Measurements from ENCODE around the gene GIPC3.

DNA sequence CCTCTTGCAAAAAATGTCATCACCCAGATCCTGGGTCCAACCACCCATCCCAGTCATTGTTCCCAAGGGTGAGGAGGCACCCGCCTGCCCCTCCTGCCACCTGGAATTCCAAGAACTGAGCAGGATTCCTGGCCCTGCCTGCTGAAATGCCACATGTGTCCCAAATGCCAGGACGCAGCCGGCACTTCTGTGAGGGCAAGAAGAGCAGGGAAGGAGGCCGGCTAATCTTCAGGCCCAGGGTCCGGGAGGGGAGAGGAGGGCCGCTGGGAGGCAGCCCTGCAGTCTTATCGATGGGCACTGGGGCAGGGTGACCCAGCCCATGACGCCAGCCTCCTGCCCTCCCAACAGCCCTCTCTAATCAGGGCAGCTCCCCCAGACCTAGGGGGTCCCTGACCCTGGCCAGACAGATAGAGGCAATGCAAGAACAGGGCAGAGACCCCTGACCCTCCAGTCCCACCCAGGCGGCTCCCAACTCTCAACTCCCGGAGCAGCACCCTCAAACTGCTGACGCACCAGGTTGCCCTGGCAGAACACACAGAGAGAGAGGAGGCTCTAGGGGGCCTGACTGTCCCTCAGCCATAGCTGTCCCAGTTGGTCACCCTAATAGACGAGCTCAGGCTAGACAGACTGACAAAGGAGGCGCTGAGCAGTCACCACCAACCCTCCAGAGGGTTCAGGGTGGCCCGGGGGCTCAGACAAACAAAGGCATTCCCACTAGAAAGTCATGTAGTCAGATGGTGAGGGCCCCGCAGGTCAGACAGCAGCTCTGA is 29.4 kb upstream of the GIPC3 start:
- TF ChIP-seq, protein P1, sequence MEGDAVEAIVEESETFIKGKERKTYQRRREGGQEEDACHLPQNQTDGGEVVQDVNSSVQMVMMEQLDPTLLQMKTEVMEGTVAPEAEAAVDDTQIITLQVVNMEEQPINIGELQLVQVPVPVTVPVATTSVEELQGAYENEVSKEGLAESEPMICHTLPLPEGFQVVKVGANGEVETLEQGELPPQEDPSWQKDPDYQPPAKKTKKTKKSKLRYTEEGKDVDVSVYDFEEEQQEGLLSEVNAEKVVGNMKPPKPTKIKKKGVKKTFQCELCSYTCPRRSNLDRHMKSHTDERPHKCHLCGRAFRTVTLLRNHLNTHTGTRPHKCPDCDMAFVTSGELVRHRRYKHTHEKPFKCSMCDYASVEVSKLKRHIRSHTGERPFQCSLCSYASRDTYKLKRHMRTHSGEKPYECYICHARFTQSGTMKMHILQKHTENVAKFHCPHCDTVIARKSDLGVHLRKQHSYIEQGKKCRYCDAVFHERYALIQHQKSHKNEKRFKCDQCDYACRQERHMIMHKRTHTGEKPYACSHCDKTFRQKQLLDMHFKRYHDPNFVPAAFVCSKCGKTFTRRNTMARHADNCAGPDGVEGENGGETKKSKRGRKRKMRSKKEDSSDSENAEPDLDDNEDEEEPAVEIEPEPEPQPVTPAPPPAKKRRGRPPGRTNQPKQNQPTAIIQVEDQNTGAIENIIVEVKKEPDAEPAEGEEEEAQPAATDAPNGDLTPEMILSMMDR (IDR thresholded peaks at IDR 0.05) = no peak
- TF ChIP-seq POLR2A (IDR thresholded peaks at IDR 0.05) = no peak

All from right lobe of liver (tissue), 4 donors.